ENCODE measurements around the gene EZR. TPM values are rescaled to one million over a fixed set of nuclear protein-coding genes. Genes with fewer than 3 reads are reported as not detected.
A peak's percentile ranks its signal among the peaks of the same experiment; 100 is the strongest.

The EZR gene
- total RNA-seq, 1 donor: 89.4 TPM

GRCh38 chr6:158816803-158817727 lies 2.1 kb downstream of the EZR start:
- Histone ChIP-seq H3K4me2 (ENCODE audit: insufficient read depth, low read length) (peak overlapping the region; percentile 88), H3K27me3 (ENCODE audit: insufficient read depth, low read length) (no peaks in the 10 kb centered on the region), H3K36me3 (ENCODE audit: insufficient read depth, low read length) (no peaks in the 10 kb centered on the region), H3K9me3 (ENCODE audit: low read depth, low read length) (no peaks in the 10 kb centered on the region), H3K27ac (ENCODE audit: low read depth, low read length) (peak overlapping the region; percentile 42), H3K4me1 (ENCODE audit: insufficient read depth, low read length) (peaks cover 46% of the 10 kb centered on the region), H4K20me1 (ENCODE audit: insufficient read depth, low read length) (peaks cover 3% of the 10 kb centered on the region), H3K79me2 (ENCODE audit: insufficient read depth, low read length) (peaks cover 57% of the 10 kb centered on the region), H3K4me3 (ENCODE audit: insufficient read depth, low read length) (peak overlapping the region; percentile 76), H2AFZ (ENCODE audit: low read length) (peak overlapping the region; percentile 42)
- DNase-seq (ENCODE audit: insufficient read length, low spot score, missing footprints): peak; percentile 82
- TF ChIP-seq CTCF (IDR thresholded peaks at IDR 0.05; ENCODE audit: extremely low read depth, low read depth, low read length): no peak

GRCh38 chr6:158816329-158816728 lies 2.8 kb downstream of the EZR start:
- H3K4me1 ChIP-seq (ENCODE audit: insufficient read depth, low read length): peaks cover 46% of the 10 kb centered on the region
- H3K79me2 ChIP-seq (ENCODE audit: insufficient read depth, low read length): peaks cover 64% of the 10 kb centered on the region
- H3K4me2 ChIP-seq (ENCODE audit: insufficient read depth, low read length): peak overlapping the region; percentile 88
- H3K4me3 ChIP-seq (ENCODE audit: insufficient read depth, low read length): peak overlapping the region; percentile 76
- no peak for TF ChIP-seq CTCF (IDR thresholded peaks at IDR 0.05; ENCODE audit: extremely low read depth, low read depth, low read length)
- no peak for DNase-seq (ENCODE audit: insufficient read length, low spot score, missing footprints)
- no peaks in the 10 kb centered on the region for H3K9me3 ChIP-seq (ENCODE audit: low read depth, low read length)
- H3K27me3 ChIP-seq (ENCODE audit: insufficient read depth, low read length): no peaks in the 10 kb centered on the region
- no peak overlapping the region for H3K27ac ChIP-seq (ENCODE audit: low read depth, low read length)
- H4K20me1 ChIP-seq (ENCODE audit: insufficient read depth, low read length): peaks cover 6% of the 10 kb centered on the region
- no peaks in the 10 kb centered on the region for H3K36me3 ChIP-seq (ENCODE audit: insufficient read depth, low read length)
- H2AFZ ChIP-seq (ENCODE audit: low read length): no peak overlapping the region

- Histone ChIP-seq H3K36me3 (ENCODE audit: insufficient read depth, low read length) (no peaks in the 10 kb centered on the region), H3K9me3 (ENCODE audit: low read depth, low read length) (no peaks in the 10 kb centered on the region), H3K79me2 (ENCODE audit: insufficient read depth, low read length) (peaks cover 68% of the 10 kb centered on the region), H3K27ac (ENCODE audit: low read depth, low read length) (no peak overlapping the region), H2AFZ (ENCODE audit: low read length) (no peak overlapping the region), H3K27me3 (ENCODE audit: insufficient read depth, low read length) (no peaks in the 10 kb centered on the region), H3K4me2 (ENCODE audit: insufficient read depth, low read length) (peak overlapping the region; percentile 88), H3K4me1 (ENCODE audit: insufficient read depth, low read length) (peaks cover 46% of the 10 kb centered on the region), H3K4me3 (ENCODE audit: insufficient read depth, low read length) (peak overlapping the region; percentile 8), H4K20me1 (ENCODE audit: insufficient read depth, low read length) (peaks cover 6% of the 10 kb centered on the region)
- DNase-seq (ENCODE audit: insufficient read length, low spot score, missing footprints): no peak
- no peak for TF ChIP-seq CTCF (IDR thresholded peaks at IDR 0.05; ENCODE audit: extremely low read depth, low read depth, low read length)
Observed at GRCh38 chr6:158815907-158816306, 3.3 kb downstream of the EZR start.

GRCh38 chr6:158815379-158815724 lies 3.8 kb downstream of the EZR start:
- Histone ChIP-seq H3K4me3 (ENCODE audit: insufficient read depth, low read length) (no peak overlapping the region), H3K4me1 (ENCODE audit: insufficient read depth, low read length) (peaks cover 46% of the 10 kb centered on the region), H3K27ac (ENCODE audit: low read depth, low read length) (no peak overlapping the region), H3K27me3 (ENCODE audit: insufficient read depth, low read length) (no peaks in the 10 kb centered on the region), H4K20me1 (ENCODE audit: insufficient read depth, low read length) (peaks cover 6% of the 10 kb centered on the region), H2AFZ (ENCODE audit: low read length) (no peak overlapping the region), H3K4me2 (ENCODE audit: insufficient read depth, low read length) (peak overlapping the region; percentile 88), H3K79me2 (ENCODE audit: insufficient read depth, low read length) (peaks cover 74% of the 10 kb centered on the region), H3K36me3 (ENCODE audit: insufficient read depth, low read length) (no peaks in the 10 kb centered on the region), H3K9me3 (ENCODE audit: low read depth, low read length) (no peaks in the 10 kb centered on the region)
- TF ChIP-seq CTCF (IDR thresholded peaks at IDR 0.05; ENCODE audit: extremely low read depth, low read depth, low read length): no peak
- no peak for DNase-seq (ENCODE audit: insufficient read length, low spot score, missing footprints)
